PC-3 (cell line): ENCODE data around the gene LTA4H. TPM values are rescaled to one million over a fixed set of nuclear protein-coding genes. Genes with fewer than 3 reads are reported as not detected.

ENCODE experiments used
- ATAC-seq: fragments of 200-7000 bp; cut with Tn5 transposase; 2 replicates; pipeline ENCODE4 v1.9.1; 2020; ENCODE audit warnings: mild to moderate bottlenecking, moderate library complexity
- BruUV-seq: library from RNA; stranded (reverse); fragments of 400-500 nt; replicated peaks from 2 replicates; lab custom pipeline; 2021; lab: Mats Ljungman, UMichigan
- CTCF ChIA-PET: fragments of 300-600 bp; sonication (Branson Sonifier 250); formaldehyde crosslinking; loops from one replicate; lab custom pipeline; 2022; ENCODE audit warnings: antibody characterized with exemption; lab: Charles Lee
- POLR2A ChIA-PET: fragments of 300-600 bp; sonication (Branson Sonifier 250); formaldehyde crosslinking; loops from one replicate; lab custom pipeline; 2022; ENCODE audit warnings: antibody characterized with exemption; ENCODE audit not compliant: unreplicated experiment; lab: Charles Lee
- DNase-seq: peaks from one replicate; pipeline ENCODE4 v3.0.0-alpha.2; 2015
- H2AFZ ChIP-seq: fragments of 300-600 bp; sonication (generic); 2 replicates; pipeline ENCODE4 v1.6.0; 2016; ENCODE audit warnings: antibody characterized with exemption, low read length
- H3F3A ChIP-seq: fragments of 300-600 bp; sonication (generic); one replicate; pipeline ENCODE4 v1.6.0; 2017; ENCODE audit warnings: antibody characterized with exemption, low read length, control low read depth, mild to moderate bottlenecking; ENCODE audit not compliant: unreplicated experiment
- H3K27ac ChIP-seq: fragments of 300-600 bp; sonication (generic); 2 replicates; pipeline ENCODE4 v1.5.1; 2016; ENCODE audit warnings: mild to moderate bottlenecking, low read length
- H3K27me3 ChIP-seq: fragments of 300-600 bp; sonication (generic); 2 replicates; pipeline ENCODE4 v1.6.1; 2016; ENCODE audit warnings: low read length, mixed read lengths
- H3K36me3 ChIP-seq: fragments of 300-600 bp; sonication (generic); 2 replicates; pipeline ENCODE4 v1.6.1; 2016; ENCODE audit warnings: low read depth, mixed run types, low read length, mixed read lengths
- H3K4me1 ChIP-seq: fragments of 300-600 bp; sonication (generic); 2 replicates; pipeline ENCODE4 v1.5.1; 2016; ENCODE audit warnings: low read length; ENCODE audit not compliant: insufficient read depth
- H3K4me2 ChIP-seq: fragments of 300-600 bp; sonication (generic); 2 replicates; pipeline ENCODE4 v1.6.0; 2016; ENCODE audit warnings: low read length
- H3K4me3 ChIP-seq: fragments of 300-600 bp; sonication (generic); 2 replicates; pipeline ENCODE4 v1.5.1; 2016; ENCODE audit warnings: mild to moderate bottlenecking, low read length, mixed read lengths
- H3K79me2 ChIP-seq: fragments of 300-600 bp; sonication (generic); 2 replicates; pipeline ENCODE4 v1.6.1; 2017; ENCODE audit warnings: low read length, mixed read lengths
- H3K9ac ChIP-seq: fragments of 300-600 bp; sonication (generic); 2 replicates; pipeline ENCODE4 v1.6.0; 2016; ENCODE audit warnings: mild to moderate bottlenecking, low read length
- H3K9me2 ChIP-seq: fragments of 300-600 bp; sonication (generic); replicated peaks from 2 replicates; pipeline ENCODE4 v1.6.1; 2016; ENCODE audit warnings: mixed run types, low read length, mixed read lengths
- H3K9me3 ChIP-seq: fragments of 300-600 bp; sonication (generic); 2 replicates; pipeline ENCODE4 v1.6.1; 2016; ENCODE audit warnings: low read length, mixed read lengths
- H4K20me1 ChIP-seq: fragments of 300-600 bp; sonication (generic); 2 replicates; pipeline ENCODE4 v1.6.1; 2016; ENCODE audit warnings: low read length, mixed read lengths
- CTCF ChIP-seq: fragments of 300-600 bp; sonication (generic); conservative IDR thresholded peaks from 2 replicates; pipeline ENCODE4 v1.5.1; 2017; ENCODE audit warnings: antibody characterized with exemption, low read depth, mild to moderate bottlenecking, low read length
- EZH2 ChIP-seq: fragments of 300-600 bp; sonication (generic); IDR thresholded peaks from one replicate; pipeline ENCODE4 v1.6.1; 2017; ENCODE audit warnings: antibody characterized with exemption, mild to moderate bottlenecking, low read length; ENCODE audit not compliant: unreplicated experiment
- EZH2phosphoT487 ChIP-seq: fragments of 300-600 bp; sonication (generic); IDR thresholded peaks from 2 replicates; pipeline ENCODE4 v1.6.1; 2018; ENCODE audit warnings: mild to moderate bottlenecking, antibody characterized with exemption, low read length, borderline replicate concordance
- intact Hi-C: fragments of 100-400 bp; cut with micrococcal nuclease; formaldehyde crosslinking; loops from 2 replicates; pipeline ENCODE4 v1.9.0; 2023
- total RNA-seq: library from RNA; depleted of rRNA; stranded (reverse); fragments of >200 nt; gene quantifications from 2 replicates; pipeline ENCODE4 v1.2.3, GENCODE V29; 2014

Gene LTA4H
- total RNA-seq, 1 experiment from 2014 or later = 58.4 TPM

DNA sequence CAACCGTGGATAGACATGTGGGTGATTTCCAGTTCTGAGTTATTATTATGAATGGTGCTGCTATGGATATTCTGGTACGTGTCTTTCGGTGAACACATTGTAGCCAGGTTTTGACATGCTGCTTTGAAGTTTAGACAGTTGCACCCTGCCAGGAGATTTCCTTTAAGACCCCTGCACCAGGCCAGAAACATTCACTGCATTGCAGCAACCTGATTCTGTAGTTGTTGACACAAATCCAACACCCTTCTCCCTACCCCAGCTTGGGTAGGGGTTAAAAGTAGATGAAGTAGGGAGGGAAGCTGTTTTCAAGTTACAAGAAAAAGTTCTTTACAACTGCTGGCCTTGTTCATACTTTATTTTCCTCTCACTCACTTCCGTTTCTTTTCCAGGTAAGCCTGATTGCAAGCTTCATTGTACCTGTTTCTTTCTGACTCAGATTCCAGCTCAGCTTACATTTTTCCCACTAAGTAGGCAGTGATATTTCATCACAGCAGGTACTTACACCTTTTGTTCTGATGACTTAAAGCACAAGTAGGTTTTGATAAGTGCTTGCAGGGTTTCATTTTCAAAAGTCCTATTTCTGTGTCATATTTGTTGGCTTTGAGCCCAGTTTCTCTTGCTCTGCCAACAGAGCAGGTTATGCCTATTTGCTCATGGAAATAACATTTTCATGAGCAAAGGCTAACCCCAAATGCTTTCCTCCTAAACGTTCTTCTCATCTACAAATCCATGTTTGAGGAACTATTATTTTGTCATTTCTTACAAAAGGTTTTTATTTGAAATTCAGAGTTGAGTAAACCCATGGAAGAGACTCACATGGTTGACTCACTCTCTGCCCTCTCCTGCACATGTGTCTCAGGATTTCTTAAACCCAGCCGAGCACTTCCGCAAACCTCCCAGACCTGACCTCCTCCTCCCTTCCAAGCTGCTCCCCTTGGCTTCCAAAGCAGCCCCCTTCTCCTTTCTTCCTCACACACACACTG lies 12.1 kb upstream of the LTA4H start:
- peak overlapping the region; percentile 80 for H3K9ac ChIP-seq
- ChIA-PET CTCF (interaction anchor here (0.6 kb wide), 1 partner anchor 13 kb away, joined by 3 read pairs; no protein-coding TSS in a partner anchor), POLR2A (no interaction called here)
- no peaks in the 10 kb centered on the region for H3K9me3 ChIP-seq
- peak overlapping the region; percentile 61 for H3K4me3 ChIP-seq
- peaks cover 53% of the 10 kb centered on the region for H3K4me1 ChIP-seq
- H3K27me3 ChIP-seq = no peaks in the 10 kb centered on the region
- BruUV-seq = no TSS peak
- H3K9me2 ChIP-seq = no peaks in the 10 kb centered on the region
- intact Hi-C loops = loop anchor here (1.0 to 5.0 kb wide), 3 partner anchors 12 to 170 kb away; partner anchors contain the start of gene LTA4H
- H3F3A ChIP-seq = peaks cover 20% of the 10 kb centered on the region
- no peaks in the 10 kb centered on the region for H3K79me2 ChIP-seq
- peak overlapping the region; percentile 98 for H3K27ac ChIP-seq
- H2AFZ ChIP-seq = peak overlapping the region; percentile 46
- peak overlapping the region; percentile 84 for H3K4me2 ChIP-seq
- ATAC-seq (peak; percentile 69), DNase-seq (peak; percentile 97)
- no peaks in the 10 kb centered on the region for H3K36me3 ChIP-seq
- no peaks in the 10 kb centered on the region for H4K20me1 ChIP-seq
- no peak for TF ChIP-seq EZH2phosphoT487
- no peak for TF ChIP-seq EZH2
- no peak for TF ChIP-seq CTCF

GRCh38 chr12:96046543-96047228 lies 11.3 kb upstream of the LTA4H start:
- DNase-seq = no peak
- ATAC-seq = no peak
- peaks cover 20% of the 10 kb centered on the region for H3F3A ChIP-seq
- no peaks in the 10 kb centered on the region for H3K27me3 ChIP-seq
- peaks cover 53% of the 10 kb centered on the region for H3K4me1 ChIP-seq
- H3K9me2 ChIP-seq = no peaks in the 10 kb centered on the region
- H2AFZ ChIP-seq = peak overlapping the region; percentile 46
- H3K4me2 ChIP-seq = peak overlapping the region; percentile 84
- TF ChIP-seq EZH2 = no peak
- no peak for TF ChIP-seq EZH2phosphoT487
- no peak for TF ChIP-seq CTCF
- no peaks in the 10 kb centered on the region for H3K79me2 ChIP-seq
- peak overlapping the region; percentile 61 for H3K4me3 ChIP-seq
- no peaks in the 10 kb centered on the region for H4K20me1 ChIP-seq
- H3K9ac ChIP-seq = peak overlapping the region; percentile 80
- no peaks in the 10 kb centered on the region for H3K36me3 ChIP-seq
- intact Hi-C loops = loop anchor here (1.0 to 5.0 kb wide), 3 partner anchors 11 to 171 kb away; partner anchors contain the start of gene LTA4H
- no peaks in the 10 kb centered on the region for H3K9me3 ChIP-seq
- peak overlapping the region; percentile 98 for H3K27ac ChIP-seq
- POLR2A ChIA-PET = no interaction called here
- CTCF ChIA-PET = no interaction called here
- no TSS peak for BruUV-seq
